Putamen (tissue), 1 donor: Measurements from ENCODE around the gene KCNJ8.
"Not testable (repeated sequence)": the region's sequence is repeated elsewhere in the genome, so short reads cannot be mapped to it uniquely, and the experiment has no call there.

ENCODE experiments used
- DNase-seq: peaks from one replicate; pipeline ENCODE4 v3.0.0-alpha.2; 2016; ENCODE audit warnings: low spot score

KCNJ8 gene

GRCh38 chr12:21786041-21786531, 11.6 kb upstream of the KCNJ8 start:
- no peak for DNase-seq

- not testable (repeated sequence) for DNase-seq
These were observed 8.2 kb upstream of the KCNJ8 start for GRCh38 chr12:21782723-21783122.

GRCh38 chr12:21780786-21781185, 6.3 kb upstream of the KCNJ8 start:
- no peak for DNase-seq

GRCh38 chr12:21776175-21776574, 1.7 kb upstream of the KCNJ8 start:
- no peak for DNase-seq

- no peak for DNase-seq
These were observed 771 bp upstream of the KCNJ8 start for GRCh38 chr12:21775133-21775820.

- DNase-seq: no peak
These were observed 700 bp downstream of the KCNJ8 start for GRCh38 chr12:21773806-21774205.

- no peak for DNase-seq
These were observed 1.2 kb downstream of the KCNJ8 start for GRCh38 chr12:21773263-21773741.

- DNase-seq: no peak
These were observed 3.2 kb downstream of the KCNJ8 start for GRCh38 chr12:21771311-21771710.

GRCh38 chr12:21769307-21769706, 5.2 kb downstream of the KCNJ8 start:
- no peak for DNase-seq

GRCh38 chr12:21766403-21766802, 8.1 kb downstream of the KCNJ8 start:
- no peak for DNase-seq

GRCh38 chr12:21764950-21765349, 9.6 kb downstream of the KCNJ8 start:
- no peak for DNase-seq

- DNase-seq: no peak
These were observed 10.4 kb downstream of the KCNJ8 start for GRCh38 chr12:21764065-21764464.

GRCh38 chr12:21763531-21763930, 11.0 kb downstream of the KCNJ8 start:
- DNase-seq: no peak

- DNase-seq: no peak
These were observed 14.8 kb downstream of the KCNJ8 start for GRCh38 chr12:21759737-21760136.

- no peak for DNase-seq
These were observed 16.8 kb downstream of the KCNJ8 start for GRCh38 chr12:21757735-21758134.

- no peak for DNase-seq
These were observed 17.8 kb downstream of the KCNJ8 start for GRCh38 chr12:21756699-21757098.

- DNase-seq: no peak
These were observed 23.0 kb downstream of the KCNJ8 start for GRCh38 chr12:21751517-21751916.

GRCh38 chr12:21745258-21745657, 29.2 kb downstream of the KCNJ8 start:
- no peak for DNase-seq

- no peak for DNase-seq
These were observed 43.4 kb downstream of the KCNJ8 start for GRCh38 chr12:21731144-21731543.

GRCh38 chr12:21725731-21726130, 48.8 kb downstream of the KCNJ8 start:
- DNase-seq: no peak

- DNase-seq: no peak
These were observed 55.4 kb downstream of the KCNJ8 start for GRCh38 chr12:21718944-21719650.

- no peak for DNase-seq
These were observed 56.1 kb downstream of the KCNJ8 start for GRCh38 chr12:21718403-21718802.

GRCh38 chr12:21717767-21718166, 56.7 kb downstream of the KCNJ8 start:
- DNase-seq: no peak
